ENCODE measurements around the gene PCYT1A. TPM values are rescaled to one million over a fixed set of nuclear protein-coding genes. Genes with fewer than 3 reads are reported as not detected.

PCYT1A gene
- total and polyA plus RNA-seq, 2 donors (not counting 3 experiments of a cell fraction or from before 2014, with no cell fraction given), result 50.3 to 65.5 TPM

GRCh38 chr3:196236223-196236622 lies 51.3 kb downstream of the PCYT1A start:
- POLR2A ChIA-PET, result no interaction called here
- TF ChIP-seq, protein P1, sequence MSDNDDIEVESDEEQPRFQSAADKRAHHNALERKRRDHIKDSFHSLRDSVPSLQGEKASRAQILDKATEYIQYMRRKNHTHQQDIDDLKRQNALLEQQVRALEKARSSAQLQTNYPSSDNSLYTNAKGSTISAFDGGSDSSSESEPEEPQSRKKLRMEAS (IDR thresholded peaks at IDR 0.05; ENCODE audit: insufficient read depth, insufficient read length), result no peak
- no peak for TF ChIP-seq GATA2 (IDR thresholded peaks at IDR 0.05; ENCODE audit: insufficient read depth, insufficient read length, low read depth, low read length)
- BruUV-seq (replicated peaks), result no TSS peak
- Histone ChIP-seq H3K9me3 (replicated peaks; ENCODE audit: control insufficient read depth, insufficient read depth, low read length) (no peaks in the 10 kb centered on the region), H3K4me1 (ENCODE audit: control insufficient read depth, extremely low read depth, insufficient read depth, low read length) (no peaks in the 10 kb centered on the region), H3K79me2 (ENCODE audit: control insufficient read depth, insufficient read depth, low read length) (no peaks in the 10 kb centered on the region), H3K4me2 (ENCODE audit: insufficient read depth, low read length) (no peak overlapping the region), H3K27me3 (ENCODE audit: control insufficient read depth in 2 of 2, insufficient read depth in 2 of 2, low read length in 2 of 2) (no peaks in the 10 kb centered on the region), H3K36me3 (ENCODE audit: control insufficient read depth in 2 of 2, extremely low read depth in 1 of 2, insufficient read depth in 2 of 2, low read length in 2 of 2) (peaks cover 10 to 16% of the 10 kb centered on the region in 2 experiments), H3K9me1 (replicated peaks; ENCODE audit: control insufficient read depth, extremely low read depth, insufficient read depth, low read length) (no peaks in the 10 kb centered on the region), H4K20me1 (replicated peaks; ENCODE audit: control insufficient read depth, extremely low read depth, insufficient read depth, low read length) (no peaks in the 10 kb centered on the region), H3K4me3 (replicated peaks in 1 of 3; ENCODE audit: insufficient read depth in 1 of 3, low read depth in 1 of 3, low read length in 3 of 3) (no peak overlapping the region), H3K27ac (ENCODE audit: insufficient read depth, low read depth, low read length) (no peak overlapping the region), H2AFZ (ENCODE audit: low read depth, low read length) (no peak overlapping the region), H3K9ac (replicated peaks; ENCODE audit: extremely low read depth, insufficient read depth, low read length) (no peak overlapping the region)
- CTCF ChIA-PET, result interaction anchor here (1.5 kb wide), 1 partner anchor 15 kb away, joined by 4 read pairs; no protein-coding TSS in a partner anchor
- FAIRE-seq, result no peak
- intact Hi-C loops (cut with micrococcal nuclease) (no loop called here), dilution Hi-C loops (cut with MboI; ENCODE audit: extremely low pct_ligation_motif_present, low sequenced_read_pairs) (no loop called here)
- DNase-seq (ENCODE audit: low read depth, low spot score), result no peak

DNA sequence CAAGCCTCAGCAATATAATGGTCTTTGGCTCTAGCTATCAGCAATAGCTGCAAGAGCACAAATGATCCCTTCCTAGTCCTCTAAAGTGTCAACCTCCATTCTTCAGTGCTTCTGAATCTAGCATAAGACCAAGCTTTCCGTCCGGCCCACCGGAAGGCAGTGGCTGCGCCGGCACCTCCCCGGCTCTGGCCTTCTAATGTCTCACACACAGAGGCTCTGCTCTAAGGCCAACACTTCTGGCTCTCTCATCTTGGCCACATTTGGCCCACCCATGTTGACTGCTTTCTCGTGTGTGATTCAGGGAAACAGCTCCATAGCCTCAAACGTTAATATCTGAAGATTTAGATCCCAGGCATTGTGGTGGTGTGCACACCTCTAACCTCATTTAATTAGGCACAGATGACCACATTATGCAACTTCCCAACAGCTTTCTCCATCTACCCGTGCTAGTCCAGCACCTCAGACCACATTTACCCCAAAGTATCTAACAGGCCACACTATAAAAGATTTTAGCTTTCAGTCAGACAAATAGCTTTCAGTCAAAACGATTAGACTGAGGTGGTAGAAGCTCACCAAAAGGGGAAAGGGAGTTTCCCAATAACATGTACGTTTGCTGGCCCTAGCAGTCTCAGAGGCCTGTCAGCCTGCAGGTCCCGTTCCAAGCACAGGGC lies 51.9 kb downstream of the PCYT1A start:
- Histone ChIP-seq H3K4me1 (ENCODE audit: control insufficient read depth, extremely low read depth, insufficient read depth, low read length) (no peaks in the 10 kb centered on the region), H3K79me2 (ENCODE audit: control insufficient read depth, insufficient read depth, low read length) (no peaks in the 10 kb centered on the region), H3K4me3 (replicated peaks in 1 of 3; ENCODE audit: insufficient read depth in 1 of 3, low read depth in 1 of 3, low read length in 3 of 3) (no peak overlapping the region), H3K27me3 (ENCODE audit: control insufficient read depth in 2 of 2, insufficient read depth in 2 of 2, low read length in 2 of 2) (no peaks in the 10 kb centered on the region), H3K9me3 (replicated peaks; ENCODE audit: control insufficient read depth, insufficient read depth, low read length) (no peaks in the 10 kb centered on the region), H3K27ac (ENCODE audit: insufficient read depth, low read depth, low read length) (no peak overlapping the region), H3K9ac (replicated peaks; ENCODE audit: extremely low read depth, insufficient read depth, low read length) (no peak overlapping the region), H2AFZ (ENCODE audit: low read depth, low read length) (no peak overlapping the region), H4K20me1 (replicated peaks; ENCODE audit: control insufficient read depth, extremely low read depth, insufficient read depth, low read length) (no peaks in the 10 kb centered on the region), H3K36me3 (ENCODE audit: control insufficient read depth in 2 of 2, extremely low read depth in 1 of 2, insufficient read depth in 2 of 2, low read length in 2 of 2) (peaks cover 10 to 14% of the 10 kb centered on the region in 2 experiments), H3K9me1 (replicated peaks; ENCODE audit: control insufficient read depth, extremely low read depth, insufficient read depth, low read length) (no peaks in the 10 kb centered on the region), H3K4me2 (ENCODE audit: insufficient read depth, low read length) (no peak overlapping the region)
- no peak for TF ChIP-seq GATA2 (IDR thresholded peaks at IDR 0.05; ENCODE audit: insufficient read depth, insufficient read length, low read depth, low read length)
- TF ChIP-seq, protein P2, sequence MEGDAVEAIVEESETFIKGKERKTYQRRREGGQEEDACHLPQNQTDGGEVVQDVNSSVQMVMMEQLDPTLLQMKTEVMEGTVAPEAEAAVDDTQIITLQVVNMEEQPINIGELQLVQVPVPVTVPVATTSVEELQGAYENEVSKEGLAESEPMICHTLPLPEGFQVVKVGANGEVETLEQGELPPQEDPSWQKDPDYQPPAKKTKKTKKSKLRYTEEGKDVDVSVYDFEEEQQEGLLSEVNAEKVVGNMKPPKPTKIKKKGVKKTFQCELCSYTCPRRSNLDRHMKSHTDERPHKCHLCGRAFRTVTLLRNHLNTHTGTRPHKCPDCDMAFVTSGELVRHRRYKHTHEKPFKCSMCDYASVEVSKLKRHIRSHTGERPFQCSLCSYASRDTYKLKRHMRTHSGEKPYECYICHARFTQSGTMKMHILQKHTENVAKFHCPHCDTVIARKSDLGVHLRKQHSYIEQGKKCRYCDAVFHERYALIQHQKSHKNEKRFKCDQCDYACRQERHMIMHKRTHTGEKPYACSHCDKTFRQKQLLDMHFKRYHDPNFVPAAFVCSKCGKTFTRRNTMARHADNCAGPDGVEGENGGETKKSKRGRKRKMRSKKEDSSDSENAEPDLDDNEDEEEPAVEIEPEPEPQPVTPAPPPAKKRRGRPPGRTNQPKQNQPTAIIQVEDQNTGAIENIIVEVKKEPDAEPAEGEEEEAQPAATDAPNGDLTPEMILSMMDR (IDR thresholded peaks at IDR 0.05; ENCODE audit: extremely low read depth in 1 of 2, insufficient read depth in 1 of 2, low read depth in 1 of 2, low read length in 2 of 2), result no peak
- no peak for TF ChIP-seq POLR2A (IDR thresholded peaks at IDR 0.05; ENCODE audit: low read depth, low read length)
- TF ChIP-seq JUN (IDR thresholded peaks at IDR 0.05; ENCODE audit: borderline replicate concordance, insufficient read depth, insufficient read length, low read depth), result no peak
- TF ChIP-seq, protein P1 (IDR thresholded peaks at IDR 0.05; ENCODE audit: insufficient read depth, insufficient read length), result no peak
- TF ChIP-seq EZH2 (IDR thresholded peaks at IDR 0.05; ENCODE audit: borderline replicate concordance, low read depth, low read length, severe bottlenecking), result no peak
- no peak for TF ChIP-seq FOS (IDR thresholded peaks at IDR 0.05; ENCODE audit: borderline replicate concordance, insufficient read depth, low read length)
- no peak for TF ChIP-seq POLR2AphosphoS5 (IDR thresholded peaks at IDR 0.05; ENCODE audit: insufficient read depth, low read depth, low read length)
- no peak for TF ChIP-seq MYC (IDR thresholded peaks at IDR 0.05; ENCODE audit: low read depth, low read length)
- no peak for DNase-seq (ENCODE audit: low read depth, low spot score)
- FAIRE-seq, result no peak
- no TSS peak for BruUV-seq (replicated peaks)
- CTCF ChIA-PET, result interaction anchor here (0.7 to 1.5 kb wide), 3 partner anchors 10 to 16 kb away, joined by 3 to 4 read pairs (median 4); no protein-coding TSS in a partner anchor
- intact Hi-C loops (cut with micrococcal nuclease), result no loop called here
- POLR2A ChIA-PET, result no interaction called here
- dilution Hi-C loops (cut with MboI; ENCODE audit: extremely low pct_ligation_motif_present, low sequenced_read_pairs), result no loop called here
